ENCODE measurements around the gene KPNB1.
A peak's percentile ranks its signal among the peaks of the same experiment; 100 is the strongest.

KPNB1 gene

GRCh38 chr17:47687328-47687690, 37.6 kb downstream of the KPNB1 start:
- no peak overlapping the region for H3K4me3 Mint-ChIP-seq
- no peaks in the 10 kb centered on the region for H3K27me3 Mint-ChIP-seq (ENCODE audit: low read depth)
- H3K36me3 Mint-ChIP-seq (ENCODE audit: low read depth), result peaks cover 50% of the 10 kb centered on the region
- no peaks in the 10 kb centered on the region for H3K9me3 Mint-ChIP-seq
- peak overlapping the region; percentile 64 to 94 (median 81) for H3K27ac Mint-ChIP-seq
- no peak for TF ChIP-seq CTCF (IDR thresholded peaks at IDR 0.05; ENCODE audit: unreplicated experiment in 3 of 3)
- H3K4me1 Mint-ChIP-seq, result peaks cover 18% of the 10 kb centered on the region

DNA sequence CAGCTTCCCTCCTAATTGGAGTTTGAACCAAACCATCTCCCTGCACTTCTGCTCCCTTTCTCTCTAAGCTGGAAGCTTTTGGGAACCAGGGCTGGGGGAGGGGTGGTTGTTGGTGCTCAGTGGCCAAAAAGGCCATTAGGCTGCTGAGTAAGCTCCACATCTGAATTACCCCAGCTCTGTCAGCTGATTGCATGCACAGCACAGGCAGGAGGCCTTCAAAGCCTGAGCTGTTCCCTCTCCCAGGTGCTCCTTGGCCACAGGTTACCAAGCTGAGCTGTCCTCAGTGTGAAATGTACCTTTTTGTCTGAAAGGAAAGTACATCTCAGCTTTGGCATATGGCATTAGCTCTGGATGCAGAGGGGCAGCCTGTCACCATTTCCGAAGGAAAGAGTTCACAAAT, 38.0 kb downstream of the KPNB1 start:
- Mint-ChIP-seq H3K9me3 (no peaks in the 10 kb centered on the region), H3K4me1 (peaks cover 22% of the 10 kb centered on the region), H3K27me3 (ENCODE audit: low read depth) (no peaks in the 10 kb centered on the region), H3K4me3 (no peak overlapping the region), H3K27ac (peak overlapping the region in 2 of 3 experiments; percentile 81 to 94), H3K36me3 (ENCODE audit: low read depth) (peaks cover 46% of the 10 kb centered on the region)
- no peak for TF ChIP-seq CTCF (IDR thresholded peaks at IDR 0.05; ENCODE audit: unreplicated experiment in 3 of 3)

GRCh38 chr17:47690121-47690520, 40.4 kb downstream of the KPNB1 start:
- H3K4me1 Mint-ChIP-seq, result peaks cover 35% of the 10 kb centered on the region
- H3K36me3 Mint-ChIP-seq (ENCODE audit: low read depth), result peaks cover 23% of the 10 kb centered on the region
- H3K27ac Mint-ChIP-seq, result peak overlapping the region in 1 of 3 experiments; percentile 20
- H3K4me3 Mint-ChIP-seq, result no peak overlapping the region
- H3K9me3 Mint-ChIP-seq, result no peaks in the 10 kb centered on the region
- no peak for TF ChIP-seq CTCF (IDR thresholded peaks at IDR 0.05; ENCODE audit: unreplicated experiment in 3 of 3)
- H3K27me3 Mint-ChIP-seq (ENCODE audit: low read depth), result no peaks in the 10 kb centered on the region

DNA sequence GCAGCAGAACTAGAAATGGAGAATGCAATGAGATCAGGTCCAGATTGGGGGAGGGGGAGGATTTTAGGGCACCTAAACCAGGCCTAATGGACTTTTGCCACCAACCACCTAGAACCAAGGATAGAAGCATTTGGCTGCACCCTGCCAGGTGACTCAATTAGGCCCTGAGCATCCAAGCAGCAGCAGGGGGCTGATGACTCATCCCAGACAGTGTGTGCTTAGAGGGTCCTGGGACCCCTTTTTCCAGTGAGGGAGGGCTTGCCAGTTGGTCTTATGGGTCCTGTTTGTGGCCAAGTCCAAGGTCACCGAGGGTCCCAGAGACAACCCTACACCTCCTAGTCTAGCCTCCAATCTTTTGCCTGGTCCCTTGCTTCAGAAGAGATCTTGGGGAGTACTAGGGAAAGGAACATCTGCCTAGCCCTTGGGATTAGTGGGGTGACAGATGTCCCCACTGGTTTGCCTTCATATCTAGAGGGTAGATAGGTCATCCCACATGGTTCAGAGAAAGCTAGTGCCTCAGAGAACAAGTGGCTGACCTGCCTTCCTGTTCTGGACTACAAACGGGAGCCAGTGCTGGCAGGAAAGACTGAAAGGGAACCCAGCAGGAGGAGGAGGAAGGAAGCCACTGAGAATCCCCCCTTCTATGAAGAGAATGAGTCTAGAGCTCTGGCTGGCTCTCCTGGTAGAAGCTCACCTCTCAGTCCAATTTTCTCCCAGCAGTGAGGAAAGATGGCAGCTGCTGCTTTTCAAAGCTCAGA, 42.6 kb downstream of the KPNB1 start:
- no peaks in the 10 kb centered on the region for H3K9me3 Mint-ChIP-seq
- peak overlapping the region; percentile 88 to 91 (median 90) for H3K4me3 Mint-ChIP-seq
- H3K27me3 Mint-ChIP-seq (ENCODE audit: low read depth), result no peaks in the 10 kb centered on the region
- peaks cover 8% of the 10 kb centered on the region for H3K36me3 Mint-ChIP-seq (ENCODE audit: low read depth)
- H3K27ac Mint-ChIP-seq, result peak overlapping the region; percentile 90 to 98 (median 93)
- no peak for TF ChIP-seq CTCF (IDR thresholded peaks at IDR 0.05; ENCODE audit: unreplicated experiment in 3 of 3)
- H3K4me1 Mint-ChIP-seq, result peaks cover 34% of the 10 kb centered on the region

GRCh38 chr17:47692895-47693730, 43.4 kb downstream of the KPNB1 start:
- H3K27me3 Mint-ChIP-seq (ENCODE audit: low read depth), result no peaks in the 10 kb centered on the region
- peaks cover 36% of the 10 kb centered on the region for H3K4me1 Mint-ChIP-seq

More at GRCh38 chr17:47692895-47693730, 43.4 kb downstream of the KPNB1 start:
- H3K36me3 Mint-ChIP-seq (ENCODE audit: low read depth), result peaks cover 6% of the 10 kb centered on the region
- peak overlapping the region; percentile 88 to 91 (median 90) for H3K4me3 Mint-ChIP-seq
- TF ChIP-seq CTCF (IDR thresholded peaks at IDR 0.05; ENCODE audit: unreplicated experiment in 3 of 3), result no peak
- no peaks in the 10 kb centered on the region for H3K9me3 Mint-ChIP-seq
- peak overlapping the region; percentile 90 to 98 (median 93) for H3K27ac Mint-ChIP-seq
